GM19023 (cell line): ENCODE results near the gene OTOG.

Experiments
- ATAC-seq: cut with Tn5 transposase; IDR thresholded peaks from one replicate; pipeline ENCODE4 v1.9.1; 2021; ENCODE audit warnings: mild to moderate bottlenecking, moderate library complexity; ENCODE audit not compliant: unreplicated experiment

OTOG gene

GRCh38 chr11:17691976-17692375, 144.9 kb downstream of the OTOG start:
- ATAC-seq: no peak

- no peak for ATAC-seq
Measured at GRCh38 chr11:17692931-17693330, 145.9 kb downstream of the OTOG start.

GRCh38 chr11:17693531-17693930, 146.5 kb downstream of the OTOG start:
- ATAC-seq: no peak

- no peak for ATAC-seq
Measured at GRCh38 chr11:17694494-17695110, 147.5 kb downstream of the OTOG start.

GRCh38 chr11:17695454-17696441, 148.7 kb downstream of the OTOG start:
- ATAC-seq: no peak

- no peak for ATAC-seq
Measured at GRCh38 chr11:17696741-17697140, 149.7 kb downstream of the OTOG start.
